Activated T-helper 9 cell treated with anti-CD3 and anti-CD28 coated beads, Interleukin-2, amount 50 U/mL, for 16 hours (primary cell): Measurements from ENCODE around the gene SLC10A6.
A peak's percentile ranks its signal among the peaks of the same experiment; 100 is the strongest.
"Not testable (repeated sequence)": the region's sequence is repeated elsewhere in the genome, so short reads cannot be mapped to it uniquely, and the experiment has no call there.

Experiments used
- DNase-seq: peaks from one replicate; pipeline ENCODE4 v3.0.0-alpha.2; 2020; ENCODE audit warnings: low read depth

SLC10A6 gene, protein sequence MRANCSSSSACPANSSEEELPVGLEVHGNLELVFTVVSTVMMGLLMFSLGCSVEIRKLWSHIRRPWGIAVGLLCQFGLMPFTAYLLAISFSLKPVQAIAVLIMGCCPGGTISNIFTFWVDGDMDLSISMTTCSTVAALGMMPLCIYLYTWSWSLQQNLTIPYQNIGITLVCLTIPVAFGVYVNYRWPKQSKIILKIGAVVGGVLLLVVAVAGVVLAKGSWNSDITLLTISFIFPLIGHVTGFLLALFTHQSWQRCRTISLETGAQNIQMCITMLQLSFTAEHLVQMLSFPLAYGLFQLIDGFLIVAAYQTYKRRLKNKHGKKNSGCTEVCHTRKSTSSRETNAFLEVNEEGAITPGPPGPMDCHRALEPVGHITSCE

DNA sequence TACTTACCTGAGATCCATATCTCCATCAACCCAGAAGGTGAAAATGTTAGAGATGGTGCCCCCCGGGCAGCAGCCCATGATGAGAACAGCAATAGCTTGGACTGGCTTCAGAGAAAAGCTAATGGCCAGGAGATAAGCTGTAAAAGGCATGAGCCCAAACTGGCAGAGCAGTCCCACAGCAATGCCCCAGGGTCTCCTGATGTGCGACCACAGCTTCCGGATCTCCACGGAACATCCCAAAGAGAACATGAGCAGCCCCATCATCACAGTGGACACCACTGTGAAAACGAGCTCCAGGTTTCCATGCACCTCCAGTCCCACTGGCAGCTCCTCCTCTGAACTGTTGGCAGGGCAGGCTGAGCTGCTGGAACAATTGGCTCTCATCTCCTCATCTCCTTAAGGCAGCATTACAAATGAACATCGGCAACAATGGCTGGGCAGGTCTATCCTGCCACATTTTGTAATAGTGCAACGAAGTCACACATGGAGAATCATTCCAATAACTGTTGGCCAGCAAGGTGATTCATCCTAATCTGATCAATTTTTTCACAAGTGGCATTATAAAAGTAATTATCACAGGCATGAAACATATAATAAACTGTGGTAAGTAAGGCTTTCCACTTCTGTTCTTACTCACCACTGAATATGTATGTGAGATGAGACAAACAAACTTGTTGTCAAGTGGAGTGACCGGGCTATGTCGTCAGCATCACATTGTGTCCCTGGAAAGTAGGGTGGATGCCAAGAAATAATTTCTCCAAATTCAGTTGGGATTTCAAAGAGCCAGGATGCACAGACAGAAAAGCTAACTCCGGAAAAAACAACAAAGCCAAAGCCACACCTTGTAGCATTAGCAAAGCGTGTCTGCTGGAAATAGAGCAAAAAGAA is at the start of gene SLC10A6:
TSS of gene SLC10A6 (minus strand) at position 653 of the 888 bp plus-strand sequence. CDS start at position 384, 269 bp downstream.
- DNase-seq, result no peak

DNA sequence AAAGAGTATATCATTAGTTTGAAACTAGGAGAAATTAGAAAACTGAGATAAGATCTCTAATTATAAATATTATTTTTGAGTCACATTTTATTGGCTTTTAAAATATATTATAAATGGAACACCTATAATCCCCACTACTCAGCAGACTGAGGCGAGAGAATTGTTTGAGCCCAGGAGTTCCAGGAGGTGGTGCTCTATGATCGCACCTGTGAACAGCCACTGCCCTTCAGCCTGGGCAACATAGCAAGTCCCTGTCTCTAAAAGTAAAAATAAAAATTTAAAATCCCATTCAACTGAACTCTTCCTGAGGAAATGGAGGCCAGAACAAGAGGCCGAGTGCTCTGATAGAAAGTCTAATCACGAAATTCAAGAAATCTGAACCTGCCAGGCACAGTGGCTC is 49.4 kb upstream of the SLC10A6 start:
- no peak for DNase-seq

DNA sequence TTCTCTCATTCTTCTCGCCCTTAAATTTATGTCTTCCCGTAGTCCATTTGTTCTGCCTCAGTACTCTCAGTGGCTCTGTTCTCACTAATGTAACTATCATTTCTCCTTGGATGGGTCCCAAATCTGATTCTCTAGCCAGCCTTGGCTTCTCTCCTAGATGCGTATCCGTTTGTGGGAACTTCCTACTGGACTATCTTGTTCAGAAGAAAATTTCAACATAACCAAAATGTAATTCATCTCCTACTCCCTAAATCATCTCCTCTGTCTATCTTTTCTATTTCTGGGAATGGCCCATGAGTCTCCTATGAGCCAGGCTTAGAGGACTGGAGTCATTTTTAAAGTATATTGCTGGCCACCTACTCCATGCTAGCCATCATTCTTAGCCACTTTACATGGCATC is 47.4 kb upstream of the SLC10A6 start:
- no peak for DNase-seq

DNA sequence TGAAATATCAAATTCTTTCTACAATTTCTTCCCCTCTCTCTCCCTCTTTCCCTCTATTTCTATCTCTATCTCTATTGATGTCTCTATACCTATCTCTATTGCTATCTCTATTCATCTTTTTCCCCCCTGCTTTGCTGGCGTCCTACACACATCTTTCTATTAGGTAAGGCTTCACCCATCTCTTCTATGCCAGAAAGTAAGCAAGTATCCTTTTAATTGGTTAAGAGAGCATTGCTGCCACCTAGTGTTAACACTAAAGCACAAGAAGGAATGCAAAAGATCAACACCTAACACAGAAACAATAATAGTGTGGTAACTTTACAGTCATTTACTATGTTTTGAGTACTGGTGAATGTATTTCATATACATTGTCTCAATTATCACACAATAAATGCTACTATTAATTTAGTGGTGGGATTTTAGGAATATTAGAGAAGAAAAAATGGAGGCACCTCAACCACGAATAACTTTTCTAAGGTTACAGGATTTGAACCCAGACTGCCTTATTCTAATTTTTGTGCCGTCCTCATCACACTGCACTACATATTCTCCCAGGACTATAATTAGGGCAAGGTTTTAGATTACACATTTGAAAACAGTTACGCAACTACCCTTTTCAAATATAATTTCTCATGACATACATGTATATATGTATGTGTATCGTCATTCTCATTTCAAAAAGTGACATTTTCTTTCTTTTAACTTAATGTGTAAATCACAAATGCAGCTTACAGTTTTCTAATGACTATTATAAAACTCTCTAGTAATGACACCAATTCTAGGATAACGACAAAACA is 46.7 kb upstream of the SLC10A6 start:
- no peak for DNase-seq

DNA sequence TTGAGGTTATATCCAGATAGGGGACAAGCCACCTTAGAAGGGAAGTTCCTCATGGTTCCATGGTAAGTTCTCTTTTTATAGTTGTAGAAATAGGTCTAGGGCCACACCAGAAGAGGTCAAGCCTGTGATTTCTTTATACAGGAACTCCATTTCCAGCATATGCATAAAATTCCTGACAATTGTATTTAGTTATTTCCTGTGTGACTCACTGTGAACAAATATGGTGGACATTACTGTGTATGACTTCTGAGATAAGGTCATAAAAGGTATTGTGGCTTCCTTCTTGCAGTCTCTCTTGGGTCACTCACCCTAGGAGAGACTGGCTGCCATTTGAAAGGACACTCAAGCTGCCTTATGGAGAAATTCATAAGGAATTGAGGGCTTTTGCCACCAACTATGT is 45.3 kb upstream of the SLC10A6 start:
- no peak for DNase-seq

DNA sequence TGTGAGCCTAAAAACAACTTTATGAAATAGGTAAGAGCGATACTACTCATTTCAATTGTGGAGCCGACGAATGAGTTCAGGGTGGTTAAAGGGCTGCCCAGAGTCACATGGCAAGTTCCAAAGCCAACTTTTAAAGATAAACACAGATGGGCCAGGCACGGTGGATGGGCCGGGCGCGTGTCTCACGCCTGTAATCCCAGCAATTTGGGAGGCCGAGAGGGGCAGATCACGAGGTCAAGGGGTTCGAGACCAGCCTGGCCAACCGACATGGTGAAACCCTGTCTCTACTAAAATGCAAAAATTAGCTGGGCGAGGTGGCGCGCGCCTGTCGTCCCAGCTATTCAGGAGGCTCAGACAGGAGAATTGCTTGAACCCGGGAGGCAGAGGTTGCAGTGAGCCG is 44.0 kb upstream of the SLC10A6 start:
- DNase-seq, result no peak

DNA sequence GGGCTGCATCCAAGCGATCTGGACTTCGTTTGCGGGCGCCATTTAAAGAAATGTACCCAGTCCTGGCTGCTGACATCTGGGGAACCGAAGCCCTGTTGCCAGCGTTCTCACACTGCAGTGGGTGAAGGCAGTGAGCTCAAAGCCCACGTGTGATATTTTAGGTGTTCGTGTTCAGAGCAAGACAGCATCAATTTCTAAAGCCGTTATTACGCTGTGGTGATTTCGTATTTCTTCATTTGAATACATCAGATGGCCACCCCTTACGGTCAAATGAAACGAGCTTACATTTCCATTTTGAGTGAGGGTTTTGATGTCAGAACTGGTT is 43.4 kb upstream of the SLC10A6 start:
- no peak for DNase-seq

DNA sequence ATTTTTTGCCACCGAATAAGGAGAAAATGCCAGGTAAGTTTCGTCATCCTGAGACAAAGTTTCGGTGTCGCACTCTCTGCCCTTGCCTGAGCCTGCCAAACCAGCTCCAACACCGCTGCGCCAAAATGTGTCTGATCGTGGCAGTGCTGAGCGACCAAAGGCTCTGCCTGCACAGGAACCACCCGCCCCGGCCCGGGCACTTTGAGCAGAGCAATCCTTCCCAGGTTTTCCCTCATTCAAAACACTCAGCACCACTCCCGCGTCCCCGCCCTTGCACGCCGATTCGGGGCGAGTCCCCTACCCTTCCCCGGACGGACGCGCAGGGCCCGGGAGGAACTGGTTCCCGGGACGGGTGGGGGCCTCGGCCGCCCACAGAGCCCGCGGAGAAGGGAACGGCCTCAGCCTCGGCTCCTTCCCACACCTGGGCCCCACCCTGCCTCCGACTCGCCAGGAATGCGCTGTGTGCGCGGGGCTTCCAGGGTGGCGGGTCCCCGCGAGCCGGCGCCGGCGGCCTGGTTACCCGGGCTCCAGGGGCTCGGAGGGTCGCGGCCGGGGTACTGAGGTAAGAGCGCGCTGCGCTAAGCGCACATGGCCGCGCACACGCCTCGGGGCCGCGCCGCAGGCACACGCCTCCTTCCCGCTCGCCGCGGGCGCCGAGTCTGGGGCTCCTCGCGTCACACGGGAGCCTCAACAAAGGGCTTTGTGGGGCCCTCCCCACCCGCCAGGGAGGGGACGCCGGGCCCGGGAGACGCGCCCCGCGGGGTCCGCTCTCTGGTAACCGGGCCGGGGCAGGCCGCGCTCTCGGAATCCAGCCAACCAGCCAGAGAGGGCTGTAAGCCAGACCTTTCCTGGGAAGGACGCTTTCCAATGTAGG is 42.8 kb upstream of the SLC10A6 start, which contains the start of gene C4orf36:
TSS of gene C4orf36 (minus strand) at position 661 of the 874 bp plus-strand sequence. CDS start 902 bp downstream, outside the sequence.
- peak; percentile 6 for DNase-seq

DNA sequence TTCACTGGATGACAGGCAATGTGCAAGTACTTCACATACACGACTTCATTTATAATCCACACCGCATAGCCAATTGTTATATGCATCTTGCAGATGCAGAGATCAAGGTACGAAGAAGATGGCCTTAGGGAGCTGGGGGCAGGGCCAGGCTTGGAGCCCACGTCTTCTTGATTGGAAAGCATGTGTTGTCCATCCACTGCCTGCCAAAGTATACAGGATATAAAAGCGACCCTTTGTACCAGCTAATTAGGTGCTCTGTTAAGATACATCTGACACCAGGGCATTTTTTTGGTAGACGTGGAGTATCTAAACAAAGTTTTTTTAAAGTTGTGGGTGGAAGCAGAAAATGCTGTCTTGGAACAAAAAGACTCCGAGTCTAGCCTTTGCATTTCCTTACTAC is 41.6 kb upstream of the SLC10A6 start:
- DNase-seq, result no peak

DNA sequence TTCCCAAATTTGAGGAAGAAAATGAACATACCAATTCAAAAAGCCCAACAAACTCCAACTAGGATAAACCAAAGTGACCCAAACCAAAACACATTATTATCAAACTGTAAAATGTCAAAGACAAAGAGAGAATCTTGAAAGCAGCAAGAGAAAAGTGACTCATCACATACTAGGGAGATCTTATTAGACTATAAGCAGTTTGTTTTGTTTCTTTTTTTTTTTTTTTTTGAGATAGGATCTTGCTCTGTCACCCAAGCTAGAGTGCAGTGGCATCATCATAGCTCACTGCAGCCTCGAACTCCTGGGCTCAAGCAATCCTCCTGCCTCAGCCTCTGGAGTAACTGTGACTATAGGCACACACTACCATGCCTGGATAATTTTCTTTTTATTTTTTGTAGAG is 30.5 kb upstream of the SLC10A6 start:
- no peak for DNase-seq

DNA sequence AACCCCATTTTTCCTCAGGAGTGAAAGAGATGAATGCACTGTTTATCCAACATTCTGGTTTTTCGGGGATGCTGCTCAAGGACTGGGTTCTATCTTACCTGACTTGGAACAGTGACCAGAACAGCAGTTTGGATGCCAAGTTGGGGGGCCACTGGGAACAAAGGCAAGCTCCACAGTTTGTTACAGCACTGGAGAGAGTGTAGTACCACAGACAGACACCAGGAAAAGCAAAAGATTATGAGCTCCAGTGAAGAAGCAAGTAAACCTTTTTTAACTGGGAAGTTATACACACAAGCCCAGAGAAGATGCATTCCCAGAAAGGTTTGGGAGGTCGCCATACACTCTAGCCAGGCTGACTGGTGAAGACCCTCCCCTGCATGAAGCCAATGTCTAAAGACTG is 29.5 kb upstream of the SLC10A6 start:
- DNase-seq, result no peak

DNA sequence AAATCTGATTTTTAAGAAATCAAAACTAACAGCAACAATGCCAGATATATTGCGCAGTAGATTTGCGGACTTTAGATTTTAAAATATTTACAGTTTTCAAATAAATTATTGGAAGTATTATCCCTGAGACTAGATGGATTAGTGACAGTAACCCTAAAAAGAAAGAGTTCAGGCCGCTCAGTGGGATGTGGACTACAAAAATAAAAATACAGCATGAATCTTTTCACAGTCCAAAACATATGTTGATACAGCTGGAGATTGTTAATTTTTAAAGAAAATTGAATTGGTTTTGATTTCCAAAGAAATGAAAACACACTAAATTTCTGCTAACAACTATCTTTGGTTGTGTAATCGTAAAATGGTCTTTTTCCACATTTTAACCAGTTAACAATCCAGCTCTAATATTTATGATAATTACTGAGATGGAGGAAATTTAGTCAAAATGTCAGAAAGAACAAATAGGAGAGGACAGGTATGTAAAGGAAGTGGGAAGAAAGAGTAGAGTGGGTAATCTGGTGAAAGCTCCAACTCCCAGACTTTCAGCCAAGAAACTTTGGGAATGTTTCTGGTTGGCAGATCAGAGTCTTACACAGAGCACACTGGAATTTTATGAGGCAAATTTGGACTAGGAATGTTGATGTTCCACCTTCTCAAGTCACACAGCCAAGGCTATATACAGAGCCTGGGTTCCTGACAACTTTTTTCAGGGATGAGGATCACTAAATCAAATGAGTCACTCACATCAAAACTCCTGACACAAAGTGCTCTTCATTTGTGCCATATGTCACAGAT is 27.9 kb upstream of the SLC10A6 start:
- no peak for DNase-seq

DNA sequence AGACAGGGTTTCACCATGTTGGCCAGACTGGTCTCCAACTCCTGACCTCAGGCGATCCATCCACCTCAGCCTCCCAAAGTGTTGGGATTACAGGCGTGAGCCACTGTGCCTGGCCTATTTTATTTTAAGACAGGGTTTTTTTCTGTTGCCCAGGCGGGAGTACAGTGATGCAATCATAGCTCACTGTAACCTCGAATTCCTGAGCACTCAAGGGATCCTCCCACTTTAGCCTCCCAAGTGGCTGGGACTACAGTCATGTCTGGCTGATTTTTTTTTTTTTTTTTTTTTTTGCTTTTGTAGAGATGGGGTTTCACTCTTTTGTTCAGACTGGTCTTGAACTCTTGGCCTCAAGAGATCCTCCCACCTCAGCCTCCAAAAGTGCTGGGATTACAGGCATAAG is 26.3 kb upstream of the SLC10A6 start:
- not testable (repeated sequence) for DNase-seq

DNA sequence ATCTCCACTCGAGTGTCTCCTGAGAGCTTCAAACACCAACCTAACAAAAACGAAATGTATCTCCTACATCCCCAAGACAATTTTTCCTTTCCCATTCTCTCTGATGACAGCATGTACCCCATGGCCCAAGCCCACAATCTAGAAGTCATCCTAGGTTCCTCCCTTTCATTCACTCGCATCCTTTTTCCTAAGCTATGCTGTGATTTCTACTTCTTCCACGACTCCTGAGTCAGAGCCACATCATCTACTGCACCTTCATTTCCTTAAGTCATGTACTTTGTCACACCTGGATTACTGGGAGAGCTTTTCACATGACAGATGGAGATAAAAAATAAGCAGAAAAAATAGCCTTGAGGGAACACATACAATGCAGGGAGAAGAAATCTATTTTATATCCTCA is 23.0 kb upstream of the SLC10A6 start:
- no peak for DNase-seq

DNA sequence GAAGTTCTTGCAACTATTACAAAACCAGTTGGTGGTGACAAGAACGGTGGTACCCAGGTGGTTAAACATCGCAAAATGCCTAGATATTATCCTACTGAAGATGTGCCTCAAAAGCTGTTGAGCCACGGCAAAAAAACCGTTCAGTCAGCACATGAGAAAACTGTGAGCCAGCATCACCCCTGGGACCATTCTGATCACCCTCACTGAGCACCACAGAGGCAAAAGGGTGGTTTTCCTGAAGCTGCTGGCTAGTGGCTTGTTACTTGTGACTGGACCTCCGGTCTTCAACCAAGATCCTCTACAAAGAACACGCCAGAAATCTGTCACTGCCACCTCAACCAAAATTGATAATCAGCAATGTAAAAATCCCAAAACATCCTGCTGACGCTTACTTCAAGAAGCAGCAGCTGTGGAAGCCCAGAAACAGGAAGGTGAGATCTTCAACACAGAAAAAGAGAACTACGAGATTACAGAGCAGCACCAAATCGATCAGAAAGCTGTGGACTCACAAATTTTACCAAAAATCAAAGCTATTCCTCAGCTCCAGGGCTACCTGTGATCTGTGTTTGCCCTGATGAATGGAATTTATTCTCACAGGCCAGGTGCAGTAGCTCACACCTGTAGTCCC is 21.4 kb upstream of the SLC10A6 start:
- no peak for DNase-seq

DNA sequence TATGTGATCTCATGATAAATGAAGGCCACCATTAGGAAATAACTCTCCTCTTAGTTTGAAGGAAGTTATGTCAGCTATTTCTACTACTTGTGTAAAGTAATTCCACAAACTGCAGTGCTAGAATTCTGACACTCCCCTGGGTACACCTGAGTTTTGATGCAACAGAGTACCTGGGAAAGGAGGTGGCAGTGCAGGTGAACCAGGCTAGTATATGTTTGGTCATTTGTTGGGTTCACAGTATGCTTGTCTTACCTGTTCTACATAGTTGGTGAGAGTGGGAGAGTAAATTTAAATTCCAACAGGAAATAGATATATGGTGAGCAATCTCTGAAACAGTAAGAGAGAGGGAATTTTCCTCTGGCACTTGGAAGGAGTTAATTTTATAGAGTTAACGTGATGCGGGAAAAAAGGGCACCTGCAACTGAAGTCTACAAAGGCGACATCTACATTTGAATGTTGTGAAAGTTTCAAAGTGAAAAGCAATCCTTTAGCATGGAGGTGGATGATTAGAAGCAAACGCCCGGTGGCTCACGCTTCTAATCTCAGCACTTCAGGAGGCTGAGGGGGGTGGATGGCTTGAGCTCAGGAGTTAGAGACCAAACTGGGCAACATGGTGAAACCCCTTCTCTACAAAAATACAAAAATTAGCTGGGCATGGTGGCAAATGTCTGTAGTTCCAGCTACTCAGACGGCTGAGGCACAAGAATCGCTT is 8.3 kb upstream of the SLC10A6 start:
- DNase-seq, result no peak

DNA sequence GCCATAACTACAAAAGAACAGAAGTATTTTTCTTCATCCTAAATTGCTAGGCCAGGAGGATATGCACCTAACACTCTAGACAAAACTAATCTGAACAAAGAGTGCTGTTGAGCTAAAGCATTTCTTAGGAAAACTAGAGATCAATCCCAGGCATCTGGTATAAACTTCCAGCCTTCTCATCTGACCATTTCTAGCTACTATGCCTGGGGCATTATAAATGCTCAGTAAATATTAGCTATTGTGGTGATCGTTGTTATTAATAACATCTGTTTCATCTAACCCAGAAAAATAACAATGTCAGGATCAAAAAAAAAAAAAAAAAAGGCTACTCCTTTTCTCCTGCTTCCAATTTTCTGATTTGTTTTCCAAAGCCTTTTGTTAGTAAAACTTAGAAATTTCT is 7.7 kb upstream of the SLC10A6 start:
- DNase-seq, result no peak

DNA sequence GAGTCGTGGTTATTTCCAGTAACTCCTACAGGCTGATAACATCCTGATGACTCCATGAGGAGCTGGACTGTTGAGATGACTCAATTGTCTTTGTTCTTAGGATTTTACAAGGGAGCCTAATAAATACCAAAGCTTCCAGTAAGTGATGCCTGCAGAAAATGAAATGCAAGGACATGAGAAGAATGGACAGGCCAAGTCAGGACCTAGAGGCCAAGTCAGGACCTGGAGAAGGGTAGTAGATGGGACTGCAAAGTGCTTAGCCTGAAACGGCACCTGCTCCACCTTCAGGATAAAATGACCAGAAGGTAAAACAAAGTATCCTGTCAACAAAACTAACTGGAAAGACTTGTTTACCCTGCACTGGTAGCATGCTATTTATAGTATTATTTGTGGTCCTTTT is 6.4 kb upstream of the SLC10A6 start:
- no peak for DNase-seq

DNA sequence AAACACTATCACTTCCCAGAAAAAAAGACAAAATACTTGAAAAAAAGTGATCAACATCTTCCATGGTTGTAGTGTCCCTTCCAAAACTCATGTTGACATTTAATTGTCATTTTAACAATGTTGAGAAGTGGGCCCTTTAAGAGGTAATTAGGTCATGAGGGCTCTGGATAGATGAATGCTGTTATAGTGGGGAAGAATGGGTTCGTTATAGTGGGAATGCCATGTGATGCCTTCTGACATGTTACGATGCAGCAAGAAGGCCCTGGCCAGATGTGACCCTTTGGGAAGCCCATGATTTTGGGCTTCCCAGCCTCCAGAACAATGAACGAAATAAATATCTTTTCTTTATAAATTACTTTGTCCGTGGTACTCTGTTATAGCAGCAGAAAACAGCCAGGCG is 4.0 kb upstream of the SLC10A6 start:
- no peak for DNase-seq

DNA sequence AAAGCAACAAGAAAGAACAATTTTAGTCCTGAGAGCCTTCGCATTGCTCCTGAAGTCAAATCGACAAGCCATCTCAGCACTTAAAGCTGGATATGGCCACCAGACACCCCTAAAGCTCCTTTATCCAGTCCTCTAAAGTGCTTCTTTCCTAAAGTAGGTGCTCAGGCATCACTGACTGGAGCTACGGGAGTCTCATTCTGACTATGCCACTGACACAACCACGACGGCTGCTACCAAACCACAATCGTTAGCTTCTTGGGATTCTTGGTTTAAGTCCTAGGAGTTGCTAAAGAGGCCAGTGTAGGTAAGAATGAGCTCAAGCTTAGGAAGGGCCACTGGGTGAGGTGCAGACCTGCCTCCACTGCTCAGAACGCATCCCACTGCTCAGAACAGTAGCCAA is 1.0 kb downstream of the SLC10A6 start:
- no peak for DNase-seq
